ENCODE results near the gene FGFBP3. TPM values are rescaled to one million over a fixed set of nuclear protein-coding genes. Genes with fewer than 3 reads are reported as not detected.

The FGFBP3 gene
- 1 to 10 TPM in 1 of 3 donors, under 1 TPM in 2; 0.59 to 1.1 (median 0.66) TPM for total RNA-seq

GRCh38 chr10:91909117-91909677 is at the start of gene FGFBP3:
Gene FGFBP3 (minus strand): TSS chr10:91909486. CDS start chr10:91908969, 517 bp downstream.
- intact Hi-C loops (cut with DNase I; ENCODE audit: low total_unique reads): no loop called here
- DNase-seq (ENCODE audit: low spot score in 2 of 2): no peak
- H3K4me1 ChIP-seq: no peaks in the 10 kb centered on the region
- H3K36me3 ChIP-seq: no peaks in the 10 kb centered on the region
- H3K27me3 ChIP-seq: no peaks in the 10 kb centered on the region
- H3K27ac ChIP-seq: peak within 1 kb of the TSS; percentile 60 to 78
- TF ChIP-seq POLR2AphosphoS5 (IDR thresholded peaks at IDR 0.05) (no peak), POLR2A (IDR thresholded peaks at IDR 0.05) (no peak)
- TF ChIP-seq, protein P1, sequence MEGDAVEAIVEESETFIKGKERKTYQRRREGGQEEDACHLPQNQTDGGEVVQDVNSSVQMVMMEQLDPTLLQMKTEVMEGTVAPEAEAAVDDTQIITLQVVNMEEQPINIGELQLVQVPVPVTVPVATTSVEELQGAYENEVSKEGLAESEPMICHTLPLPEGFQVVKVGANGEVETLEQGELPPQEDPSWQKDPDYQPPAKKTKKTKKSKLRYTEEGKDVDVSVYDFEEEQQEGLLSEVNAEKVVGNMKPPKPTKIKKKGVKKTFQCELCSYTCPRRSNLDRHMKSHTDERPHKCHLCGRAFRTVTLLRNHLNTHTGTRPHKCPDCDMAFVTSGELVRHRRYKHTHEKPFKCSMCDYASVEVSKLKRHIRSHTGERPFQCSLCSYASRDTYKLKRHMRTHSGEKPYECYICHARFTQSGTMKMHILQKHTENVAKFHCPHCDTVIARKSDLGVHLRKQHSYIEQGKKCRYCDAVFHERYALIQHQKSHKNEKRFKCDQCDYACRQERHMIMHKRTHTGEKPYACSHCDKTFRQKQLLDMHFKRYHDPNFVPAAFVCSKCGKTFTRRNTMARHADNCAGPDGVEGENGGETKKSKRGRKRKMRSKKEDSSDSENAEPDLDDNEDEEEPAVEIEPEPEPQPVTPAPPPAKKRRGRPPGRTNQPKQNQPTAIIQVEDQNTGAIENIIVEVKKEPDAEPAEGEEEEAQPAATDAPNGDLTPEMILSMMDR (IDR thresholded peaks at IDR 0.05): no peak
- no peaks in the 10 kb centered on the region for H3K9me3 ChIP-seq
- peak within 1 kb of the TSS; percentile 62 to 97 (median 79) for H3K4me3 ChIP-seq

GRCh38 chr10:91957091-91957490 is 47.8 kb upstream of the FGFBP3 start:
- Histone ChIP-seq H3K4me1 (no peaks in the 10 kb centered on the region), H3K9me3 (no peaks in the 10 kb centered on the region), H3K36me3 (no peaks in the 10 kb centered on the region), H3K27me3 (no peaks in the 10 kb centered on the region), H3K4me3 (no peak overlapping the region), H3K27ac (no peak overlapping the region)
- no peak for TF ChIP-seq POLR2A (IDR thresholded peaks at IDR 0.05)
- intact Hi-C loops (cut with DNase I; ENCODE audit: low total_unique reads): loop anchor here (10.0 kb wide), 1 partner anchor 1242 kb away; no protein-coding TSS in a partner anchor
- DNase-seq (ENCODE audit: low spot score in 2 of 2): no peak

GRCh38 chr10:91955114-91955513 is 45.8 kb upstream of the FGFBP3 start:
- TF ChIP-seq POLR2AphosphoS5 (IDR thresholded peaks at IDR 0.05) (no peak), POLR2A (IDR thresholded peaks at IDR 0.05) (no peak)
- TF ChIP-seq, protein P1 (IDR thresholded peaks at IDR 0.05): no peak
- no peaks in the 10 kb centered on the region for H3K36me3 ChIP-seq
- no peaks in the 10 kb centered on the region for H3K27me3 ChIP-seq

GRCh38 chr10:91953600-91954160 is 44.4 kb upstream of the FGFBP3 start:
- H3K27me3 ChIP-seq: no peaks in the 10 kb centered on the region
- TF ChIP-seq, protein P1 (IDR thresholded peaks at IDR 0.05): no peak
- TF ChIP-seq POLR2A (IDR thresholded peaks at IDR 0.05) (no peak), POLR2AphosphoS5 (IDR thresholded peaks at IDR 0.05) (no peak)
- no peak overlapping the region for H3K4me3 ChIP-seq
- no peaks in the 10 kb centered on the region for H3K9me3 ChIP-seq
- no peak overlapping the region for H3K27ac ChIP-seq
- no peaks in the 10 kb centered on the region for H3K4me1 ChIP-seq
- no peaks in the 10 kb centered on the region for H3K36me3 ChIP-seq
- intact Hi-C loops (cut with DNase I; ENCODE audit: low total_unique reads): loop anchor here (10.0 kb wide), 1 partner anchor 1239 kb away; no protein-coding TSS in a partner anchor
- DNase-seq (ENCODE audit: low spot score in 2 of 2): no peak

More at GRCh38 chr10:91955114-91955513, 45.8 kb upstream of the FGFBP3 start:
- no peak overlapping the region for H3K4me3 ChIP-seq
- no peaks in the 10 kb centered on the region for H3K4me1 ChIP-seq
- no peaks in the 10 kb centered on the region for H3K9me3 ChIP-seq
- intact Hi-C loops (cut with DNase I; ENCODE audit: low total_unique reads): loop anchor here (10.0 kb wide), 1 partner anchor 1240 kb away; no protein-coding TSS in a partner anchor
- no peak for DNase-seq (ENCODE audit: low spot score in 2 of 2)
- no peak overlapping the region for H3K27ac ChIP-seq

GRCh38 chr10:91944880-91945630 is 35.8 kb upstream of the FGFBP3 start:
- Histone ChIP-seq H3K27me3 (no peaks in the 10 kb centered on the region), H3K4me1 (no peaks in the 10 kb centered on the region), H3K9me3 (no peaks in the 10 kb centered on the region), H3K4me3 (no peak overlapping the region), H3K27ac (no peak overlapping the region), H3K36me3 (no peaks in the 10 kb centered on the region)
- TF ChIP-seq, protein P1 (IDR thresholded peaks at IDR 0.05): no peak
- TF ChIP-seq POLR2AphosphoS5 (IDR thresholded peaks at IDR 0.05) (no peak), POLR2A (IDR thresholded peaks at IDR 0.05) (no peak)
- DNase-seq (ENCODE audit: low spot score in 2 of 2): no peak
- intact Hi-C loops (cut with DNase I; ENCODE audit: low total_unique reads): no loop called here
